Fibroblast of skin of scalp (primary cell): Measurements from ENCODE around the gene RNF32.
"Not testable (repeated sequence)": the region's sequence is repeated elsewhere in the genome, so short reads cannot be mapped to it uniquely, and the experiment has no call there.

Experiments used
- DNase-seq: peaks from one replicate; pipeline ENCODE4 v3.0.0-alpha.2; 2013

The RNF32 gene

DNA sequence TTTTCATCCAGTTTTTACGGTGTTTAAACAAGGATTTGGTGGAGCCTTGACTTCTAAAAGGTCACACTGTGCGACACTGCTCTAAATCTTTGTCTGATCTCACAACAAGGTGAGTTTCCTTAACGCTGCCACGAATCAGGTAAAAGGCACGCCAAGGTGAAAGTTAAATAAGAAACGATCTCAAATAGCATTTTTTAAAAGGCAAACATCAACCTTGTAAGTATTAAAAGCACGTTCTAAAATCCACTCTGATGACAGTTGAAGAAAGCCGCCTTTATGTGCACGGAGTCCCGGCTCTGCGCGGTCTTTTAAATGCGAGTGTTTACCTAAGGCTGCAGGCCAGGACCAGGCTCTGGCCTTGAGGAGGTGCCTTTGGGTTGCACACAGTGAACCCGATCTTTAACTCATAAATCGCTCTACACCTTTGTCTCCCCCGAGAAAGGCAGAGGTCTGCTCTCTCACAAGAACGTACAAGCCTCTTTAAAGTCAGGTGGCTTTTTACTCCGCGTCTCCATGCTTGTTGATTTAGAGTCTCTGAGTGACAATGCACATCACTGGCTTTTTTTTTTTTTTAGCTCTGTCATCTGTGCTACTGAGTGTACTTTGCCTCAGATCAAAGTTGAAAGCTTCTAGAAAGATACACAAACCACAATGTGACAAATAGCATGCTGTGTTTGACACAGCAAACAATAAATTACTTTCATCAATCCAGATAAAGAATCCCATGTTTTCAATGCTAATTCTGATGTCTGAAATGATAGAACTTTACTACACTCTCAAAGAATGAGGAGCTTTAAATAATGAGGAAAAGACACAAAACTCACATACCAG, 25.9 kb upstream of the RNF32 start:
- no peak for DNase-seq

DNA sequence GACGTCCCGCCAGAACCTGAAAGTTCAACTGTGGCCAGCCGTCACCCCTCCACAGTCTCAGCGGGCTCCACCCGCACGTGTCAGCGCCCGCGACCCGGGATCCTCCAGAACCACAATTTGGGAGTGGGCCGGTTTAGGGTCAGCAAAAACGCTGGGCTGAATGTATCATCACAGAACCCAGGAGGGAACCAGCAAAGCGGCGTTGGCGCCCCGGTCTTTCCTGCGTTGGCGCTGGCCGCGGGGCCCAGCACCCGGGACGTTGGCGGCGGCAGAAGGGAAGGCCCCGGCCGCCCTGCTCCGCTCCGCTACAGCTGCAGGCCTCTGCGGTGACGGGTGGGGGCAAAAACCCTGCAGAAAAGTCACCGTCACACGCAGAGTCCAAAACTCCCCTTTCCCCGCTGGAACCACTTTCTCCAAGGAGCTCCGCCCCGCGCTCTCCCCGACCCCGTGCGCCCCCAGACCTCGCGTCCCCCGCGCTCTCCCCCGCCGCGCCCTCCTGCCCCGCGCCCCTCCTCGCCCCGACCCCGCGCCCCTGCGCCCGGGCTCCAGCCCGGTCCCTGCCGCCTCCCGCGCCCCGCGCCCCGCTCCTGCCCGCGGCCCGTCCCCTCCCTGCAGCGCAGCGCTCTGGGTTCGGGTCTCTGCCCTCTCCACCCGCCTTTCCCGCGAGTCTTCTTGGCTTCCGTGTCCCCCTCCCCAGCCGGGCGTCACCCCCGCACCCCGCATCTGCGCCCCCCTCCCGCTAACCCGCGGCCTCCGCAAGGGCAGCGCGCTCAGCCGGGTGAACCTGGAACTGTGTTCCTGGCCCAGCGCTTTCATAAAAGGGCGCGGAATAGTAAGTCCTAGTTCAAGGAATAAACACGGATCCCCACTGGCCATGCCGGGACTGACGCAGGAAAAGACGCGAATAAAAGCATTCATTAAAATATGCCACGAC, 24.0 kb upstream of the RNF32 start:
- DNase-seq, result no peak

DNA sequence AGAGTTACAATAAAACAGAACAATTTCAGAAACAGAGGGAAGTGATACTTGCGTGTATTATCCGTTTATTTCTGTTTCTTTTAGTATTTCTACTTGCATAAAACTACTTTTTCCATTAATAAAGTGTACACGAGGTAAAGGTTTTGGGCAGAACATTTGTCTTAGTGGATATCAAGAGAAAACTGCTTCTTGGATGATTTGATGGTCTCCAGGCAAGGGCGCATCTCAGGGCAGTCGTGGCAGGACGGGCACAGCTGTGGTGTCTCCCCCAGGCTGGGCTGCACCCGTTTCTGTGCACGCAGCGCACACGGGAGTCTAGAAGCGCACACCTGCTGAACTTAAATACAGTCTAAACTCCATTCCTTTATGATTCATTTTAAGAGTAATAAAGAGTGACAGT, 23.4 kb upstream of the RNF32 start:
- DNase-seq, result no peak

DNA sequence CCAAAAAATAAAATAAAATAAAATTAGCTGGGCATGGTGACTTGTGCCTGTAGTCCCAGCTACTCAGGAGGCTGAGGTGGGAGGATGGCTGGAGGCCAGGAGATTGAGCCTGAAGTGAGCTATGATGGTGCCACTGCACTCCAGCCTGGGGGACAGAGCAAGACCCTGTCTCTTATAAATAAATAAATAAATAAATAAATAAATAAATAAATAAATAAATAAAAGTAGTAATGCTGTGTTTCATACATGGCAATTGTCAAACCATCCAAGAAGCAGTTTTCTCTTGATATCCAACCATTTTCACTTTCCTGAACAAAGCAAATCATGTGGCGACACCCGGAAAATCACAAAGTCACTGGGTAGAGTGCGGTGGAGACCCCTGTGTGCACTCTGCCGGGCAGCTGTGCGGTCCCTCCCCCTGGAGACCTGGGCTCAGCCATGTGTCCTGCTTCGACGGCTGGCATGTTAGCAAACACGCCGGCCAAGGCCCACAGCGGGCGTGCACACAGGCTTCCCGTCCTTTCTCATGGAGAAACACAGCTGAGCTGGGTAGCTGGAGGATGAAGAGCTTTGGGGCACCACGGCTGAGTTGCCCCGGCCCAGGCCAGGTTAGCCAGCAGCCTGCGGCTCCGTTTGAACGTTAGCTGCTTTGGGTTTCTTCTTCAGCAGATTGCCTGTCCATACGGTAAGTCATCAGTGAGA, 22.3 kb upstream of the RNF32 start:
- DNase-seq, result no peak

DNA sequence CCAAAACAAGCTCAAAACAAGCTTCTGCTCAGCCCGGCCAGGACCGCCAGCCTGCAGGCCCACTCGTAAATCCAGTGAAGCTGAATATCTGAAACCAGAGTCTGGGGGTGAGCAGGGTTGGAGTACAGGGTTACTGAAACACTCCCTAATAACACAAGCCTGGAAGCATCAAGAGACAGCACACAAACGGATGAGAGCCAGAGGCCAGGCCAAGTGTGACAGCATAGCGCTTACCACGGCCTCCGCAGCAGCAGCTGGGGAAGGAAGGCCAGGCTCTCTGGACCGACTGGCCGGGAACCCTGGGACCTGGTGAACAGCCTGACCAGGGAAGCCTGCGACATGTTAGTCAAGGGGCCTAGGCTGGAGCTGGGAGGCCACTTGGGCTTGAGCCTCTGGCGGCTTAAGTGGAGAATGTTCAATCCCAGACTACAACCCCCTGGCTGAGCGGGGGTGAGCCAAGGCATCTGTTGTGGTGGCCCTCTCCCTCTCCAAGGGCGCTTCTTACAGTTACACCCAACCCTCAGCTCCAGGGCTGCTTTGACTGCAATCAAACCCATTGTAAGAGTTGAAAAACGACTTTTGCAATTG, 21.7 kb upstream of the RNF32 start:
- DNase-seq, result no peak

DNA sequence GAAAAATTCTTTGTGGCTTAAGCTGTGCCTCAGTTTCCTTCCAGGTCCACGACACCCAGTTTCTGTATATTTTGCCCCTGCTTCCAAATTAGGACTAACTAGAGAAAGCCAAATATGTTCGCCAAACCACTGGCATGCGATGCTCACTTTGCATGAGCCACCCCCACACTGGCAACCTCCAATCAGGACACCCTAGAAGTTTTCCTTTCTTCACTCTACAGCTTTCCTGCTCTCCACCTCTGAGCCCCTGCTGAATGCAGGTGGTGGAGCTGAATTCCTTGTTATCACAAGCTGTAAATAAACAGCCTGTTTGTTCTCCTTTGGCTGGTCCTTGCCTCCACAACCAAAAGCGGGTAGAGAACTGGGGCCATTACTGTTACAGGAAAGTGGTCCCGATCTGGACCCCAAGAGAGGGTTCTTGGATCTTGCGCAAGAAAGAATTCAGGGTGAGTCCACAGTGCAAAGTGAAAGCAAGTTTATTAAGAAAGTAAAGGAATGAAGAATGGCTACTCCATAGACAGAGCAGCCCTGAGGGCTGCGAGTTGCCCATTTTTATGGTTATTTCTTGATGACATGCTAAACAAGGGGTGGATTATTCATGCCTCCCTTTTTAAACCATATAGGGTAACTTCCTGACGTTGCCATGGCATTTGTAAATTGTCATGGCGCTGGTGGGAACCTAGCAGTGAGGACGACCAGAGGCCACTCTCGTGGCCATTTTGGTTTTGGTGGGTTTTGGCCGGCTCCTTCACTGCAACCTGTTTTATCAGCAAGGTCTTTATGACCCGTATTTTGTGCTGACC, 20.9 kb upstream of the RNF32 start:
- DNase-seq, result not testable (repeated sequence)

DNA sequence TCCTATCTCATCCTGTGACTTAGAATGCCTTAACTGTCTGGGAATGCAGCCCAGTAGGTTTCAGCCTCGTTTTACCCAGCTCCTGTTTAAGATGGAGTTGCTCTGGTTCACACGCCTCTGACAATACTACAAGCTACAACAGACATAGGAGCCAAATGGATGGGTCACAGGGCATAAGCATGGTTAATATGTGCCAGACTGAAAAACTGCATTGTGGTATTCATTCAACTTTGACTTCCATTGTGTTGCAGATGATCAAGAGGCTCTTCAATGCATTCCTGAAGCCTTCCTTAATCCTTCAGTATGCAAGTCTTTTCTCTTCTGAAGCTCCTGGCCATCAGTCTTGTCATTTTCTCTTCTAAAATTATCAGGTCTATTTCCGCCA, 20.3 kb upstream of the RNF32 start:
- DNase-seq, result no peak

DNA sequence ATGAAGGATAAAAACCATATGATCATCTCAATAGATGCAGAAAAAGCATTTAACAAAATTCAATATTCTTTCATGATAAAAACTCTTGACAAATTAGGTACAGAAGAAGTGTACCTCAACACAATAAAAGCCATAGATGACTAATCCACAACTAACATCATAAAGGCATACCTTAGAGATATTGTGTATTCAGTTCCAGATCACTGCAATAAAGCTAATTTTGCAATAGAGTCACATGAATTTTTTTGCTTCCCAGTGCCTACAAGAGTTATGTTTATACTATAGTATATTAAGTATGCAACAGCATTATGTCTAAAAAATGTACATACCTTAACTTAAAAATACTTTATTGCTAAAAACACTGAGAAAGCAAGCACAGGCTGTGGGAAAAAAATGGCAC, 18.9 kb upstream of the RNF32 start:
- no peak for DNase-seq

DNA sequence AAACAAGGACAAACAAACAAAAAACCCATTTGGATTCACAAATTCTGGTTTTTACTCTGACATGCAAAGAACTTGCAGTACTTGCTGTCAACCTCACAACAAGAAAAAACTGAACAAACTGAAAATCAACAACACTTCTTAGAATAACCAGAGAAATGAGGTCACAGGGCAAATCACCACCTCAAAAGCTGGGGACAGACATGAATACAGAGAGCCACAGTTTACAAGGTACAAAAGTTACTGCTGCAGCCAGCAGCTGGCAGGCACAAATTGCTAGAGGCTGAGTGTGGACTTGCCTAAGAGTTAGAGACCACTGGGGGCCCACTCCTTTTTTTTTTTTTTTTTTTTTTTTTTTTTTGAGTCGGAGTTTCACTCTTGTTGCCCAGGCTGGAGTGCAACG, 15.0 kb upstream of the RNF32 start:
- no peak for DNase-seq

DNA sequence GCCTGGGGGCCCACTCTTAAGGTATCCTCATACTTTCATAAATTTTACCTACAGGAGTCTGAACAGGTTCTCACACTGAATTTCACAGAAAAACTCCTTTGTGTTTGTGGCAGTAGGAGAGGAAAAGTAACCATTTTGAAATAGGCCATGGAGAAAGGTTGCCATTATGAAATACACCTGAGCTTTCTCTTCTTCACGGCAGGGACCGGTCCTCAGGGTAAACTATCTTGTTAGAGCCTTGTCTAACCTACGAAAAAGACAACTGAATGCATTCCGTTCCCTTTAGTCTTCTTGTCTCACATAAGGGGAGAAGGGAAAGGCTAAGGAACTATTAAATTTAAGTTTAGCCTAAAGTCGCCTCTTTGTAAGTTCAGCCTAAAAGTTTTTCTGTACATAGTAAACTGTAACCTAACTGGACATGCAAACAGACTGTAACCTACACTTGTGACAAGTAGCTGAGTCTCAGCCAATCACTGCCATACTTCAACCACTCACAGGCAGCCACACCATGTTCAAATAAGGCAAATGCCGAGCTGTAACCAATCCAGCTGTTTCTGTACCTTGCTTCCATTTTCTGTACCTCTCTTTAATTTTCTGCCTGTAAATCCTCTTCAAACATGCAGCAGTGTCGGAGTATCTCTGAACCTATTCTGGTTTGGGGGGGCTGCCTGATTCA, 14.2 kb upstream of the RNF32 start:
- DNase-seq, result no peak

DNA sequence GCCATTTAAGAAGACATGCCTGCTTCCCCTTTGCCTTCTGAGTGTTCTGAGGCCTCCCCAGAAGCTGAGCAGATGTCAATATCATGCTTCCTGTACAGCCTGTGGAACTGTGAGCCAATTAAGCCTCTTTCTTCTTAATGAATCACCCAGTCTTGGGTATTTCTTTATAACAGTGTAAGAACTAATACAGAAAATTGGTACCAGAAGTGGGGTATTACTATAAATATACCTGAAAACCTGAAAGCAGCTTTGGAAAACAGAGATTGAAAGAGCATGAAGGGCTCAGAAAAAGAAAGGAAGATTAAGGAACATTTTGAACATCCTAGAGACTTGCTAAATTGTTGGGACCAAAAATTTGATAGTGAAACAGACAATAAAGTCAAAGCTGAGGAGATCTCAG, 12.0 kb upstream of the RNF32 start:
- no peak for DNase-seq

DNA sequence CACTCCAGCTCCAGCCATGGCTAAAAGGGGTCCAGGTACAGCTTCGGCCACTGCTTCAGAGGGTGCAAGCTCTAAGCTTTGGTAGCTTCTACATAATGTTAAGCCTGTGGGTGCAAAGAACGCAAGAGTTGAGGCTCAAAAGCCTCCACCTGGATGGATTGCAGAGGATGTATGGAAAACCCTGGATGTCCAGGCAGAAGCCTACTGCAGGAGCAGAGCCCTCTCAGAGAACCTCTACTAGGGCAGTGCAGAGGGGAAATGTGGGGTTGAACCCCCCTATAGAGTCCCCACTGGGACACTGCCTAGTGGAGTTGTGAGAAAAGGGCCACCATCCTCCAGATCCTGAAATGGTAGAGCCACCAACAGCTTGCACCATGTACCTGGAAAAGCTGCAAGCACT, 10.7 kb upstream of the RNF32 start:
- no peak for DNase-seq

DNA sequence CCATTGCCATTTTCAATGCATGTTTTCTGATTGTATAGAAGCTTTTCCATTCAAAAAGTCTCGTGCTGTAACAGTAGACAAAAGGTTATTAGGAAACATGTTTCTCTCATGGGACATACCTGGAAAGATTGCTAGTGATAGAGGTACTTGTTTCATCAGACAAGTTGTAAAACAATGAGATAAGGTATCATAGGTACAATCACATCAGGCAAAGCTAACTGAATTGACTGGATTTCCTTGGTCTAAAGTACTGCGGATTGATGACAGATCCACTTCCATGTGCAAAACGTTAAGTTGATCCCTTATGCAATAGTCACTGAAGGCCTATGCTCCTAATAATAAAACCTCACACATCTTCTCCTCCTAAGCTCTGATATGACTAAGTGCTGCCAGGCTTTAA, 6.5 kb upstream of the RNF32 start:
- DNase-seq, result no peak

DNA sequence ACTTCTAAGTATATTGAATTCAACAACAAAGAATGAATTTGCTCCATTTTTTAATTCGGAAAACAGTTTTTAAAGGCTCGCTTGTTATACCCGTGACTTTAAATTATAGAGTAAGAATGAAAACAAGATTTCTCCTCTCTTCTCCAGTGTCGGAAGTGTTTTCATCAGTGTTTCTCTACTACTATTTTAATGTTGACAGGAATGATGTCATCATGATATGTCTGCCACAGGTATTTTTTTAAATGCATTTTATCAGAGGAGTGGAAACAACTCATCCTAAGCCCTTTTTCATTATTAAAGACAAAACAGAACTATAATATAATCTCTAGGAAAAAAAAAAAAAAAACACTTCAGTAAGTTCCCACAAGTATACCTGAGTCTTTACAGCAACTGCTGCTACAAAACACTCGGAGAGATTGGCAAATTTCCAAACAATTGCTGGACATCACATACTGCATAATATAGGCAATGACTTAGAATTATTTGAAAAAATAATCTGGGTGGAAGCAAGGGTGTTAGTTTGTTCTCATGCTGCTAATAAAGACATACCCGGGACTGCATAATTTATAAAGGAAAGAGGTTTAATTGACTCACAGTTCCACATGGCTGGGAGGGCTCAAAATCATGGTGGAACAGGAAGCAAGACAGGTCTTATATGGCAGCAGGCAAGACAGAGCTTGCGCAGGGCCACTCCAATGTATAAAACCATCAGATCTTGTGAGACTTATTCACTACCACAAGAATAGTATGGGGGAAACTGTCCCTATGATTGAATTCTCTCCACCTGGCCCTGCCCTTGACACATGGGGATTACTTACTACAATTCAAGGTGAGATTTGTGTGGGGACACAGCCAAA, 4.8 kb upstream of the RNF32 start:
- DNase-seq, result no peak

DNA sequence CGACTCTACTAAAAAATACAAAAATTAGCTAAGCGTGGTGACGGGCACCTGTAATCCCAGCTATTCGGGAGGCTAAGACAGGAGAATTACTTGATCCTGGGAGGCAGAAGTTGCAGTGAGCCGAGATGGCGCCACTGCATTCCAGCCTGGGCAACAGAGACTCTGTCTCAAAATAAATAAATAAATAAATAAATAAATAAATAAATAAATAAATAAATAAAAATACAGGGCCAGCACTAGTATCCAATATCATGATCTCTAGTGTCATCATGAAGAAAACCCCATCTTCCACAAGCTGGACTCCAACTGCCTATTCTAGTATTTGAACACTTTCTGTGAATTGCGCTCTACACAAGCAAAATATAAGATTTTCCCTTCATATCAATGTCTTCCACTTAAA, 3.5 kb upstream of the RNF32 start:
- DNase-seq, result not testable (repeated sequence)

DNA sequence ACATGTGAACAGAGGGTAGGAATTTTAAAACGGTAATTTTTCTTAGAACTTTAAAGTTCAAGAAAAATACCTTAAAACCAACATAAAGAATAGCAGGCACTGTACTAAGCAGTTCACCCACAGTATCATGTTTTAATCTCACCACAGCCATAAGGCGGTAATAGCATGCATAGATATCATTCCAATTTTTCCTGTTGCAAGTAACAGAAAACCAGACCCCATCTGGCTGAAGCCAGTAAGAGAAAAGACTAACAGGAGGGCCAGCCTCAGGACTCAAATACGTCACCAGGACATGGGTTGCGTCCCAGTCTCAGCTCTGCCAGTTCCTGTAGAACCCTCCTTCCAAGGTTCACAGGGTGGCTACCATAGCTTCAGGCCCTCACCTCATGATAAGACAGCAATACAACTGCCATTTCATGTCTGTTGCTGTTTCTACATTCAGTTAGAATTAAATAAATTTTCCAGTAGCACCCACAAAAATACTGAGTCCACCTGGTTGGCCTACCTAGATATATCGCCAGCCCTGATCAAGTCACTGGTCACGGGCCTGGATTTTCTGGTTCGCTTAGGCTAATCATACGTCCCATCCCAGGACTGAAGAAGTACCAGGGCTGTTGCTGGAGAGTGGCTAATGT, 2.0 kb upstream of the RNF32 start:
- no peak for DNase-seq

DNA sequence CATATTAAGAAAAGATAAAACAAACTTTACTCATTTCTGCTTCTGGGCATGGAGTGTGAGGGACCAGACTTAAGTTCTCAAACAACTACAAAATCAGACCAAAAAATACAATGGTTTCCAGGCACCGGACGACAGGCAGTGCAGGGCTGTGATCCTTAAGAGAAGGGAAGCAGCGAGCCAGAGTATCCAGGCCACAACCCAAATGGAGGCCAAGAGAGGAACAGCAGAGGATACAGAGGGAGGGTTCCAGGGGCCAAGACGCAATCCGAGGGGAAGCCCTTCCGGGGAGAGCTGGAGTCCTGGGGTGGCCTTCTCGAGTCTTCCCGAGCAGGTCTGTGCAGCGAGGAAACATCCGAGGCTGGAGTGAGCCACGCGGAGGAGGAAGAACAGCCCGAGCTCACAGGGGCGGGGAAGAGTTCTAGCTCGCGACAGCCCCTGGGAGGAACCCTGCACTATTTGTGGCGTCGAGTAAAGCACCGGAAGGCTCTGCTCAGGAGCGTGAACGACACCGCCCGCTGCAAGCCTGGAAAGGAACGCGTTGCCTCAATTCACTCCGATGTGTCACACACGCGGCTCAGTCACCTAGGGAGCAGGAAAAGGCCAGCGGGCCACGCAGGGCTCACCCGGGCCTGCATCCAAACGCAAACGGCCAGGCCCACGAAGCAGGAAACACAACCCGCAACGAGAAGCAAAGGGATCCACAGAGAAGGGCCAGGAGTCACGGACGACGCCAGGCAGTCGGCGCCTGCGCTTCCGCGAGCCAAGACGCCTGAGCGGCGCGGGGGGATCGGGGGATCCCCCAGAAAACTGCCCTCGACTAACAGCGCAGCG, 933 bp upstream of the RNF32 start:
- DNase-seq, result peak; percentile 15

DNA sequence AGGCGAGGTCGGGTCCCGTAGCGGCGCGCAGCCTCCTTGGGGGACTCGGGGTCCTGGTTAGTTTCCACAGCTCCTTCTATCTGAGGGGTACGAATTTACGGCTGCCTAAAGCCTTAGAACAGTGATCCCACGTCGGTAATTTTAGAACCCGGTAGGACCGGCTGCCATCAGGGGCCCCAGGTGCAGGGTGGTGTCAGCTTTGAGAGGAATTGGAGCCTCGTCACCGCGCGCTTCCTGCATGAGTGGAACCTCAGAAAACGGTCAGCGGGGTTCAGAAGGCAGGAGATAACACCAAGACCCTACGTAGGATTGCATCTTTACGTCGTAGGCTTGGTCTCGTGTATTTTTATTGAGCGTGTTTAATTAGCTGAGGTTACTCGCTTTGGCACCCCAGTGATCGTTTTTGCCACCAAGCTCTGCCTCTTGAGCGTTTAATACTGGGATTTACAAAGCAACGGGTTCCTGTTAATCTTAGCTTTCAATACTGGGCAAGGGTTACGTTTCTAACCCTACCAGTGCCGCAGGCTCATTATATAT, 443 bp downstream of the RNF32 start:
- DNase-seq, result no peak
